ENCODE results near the gene ST8SIA1. TPM values are rescaled to one million over a fixed set of nuclear protein-coding genes. Genes with fewer than 3 reads are reported as not detected.

Gene ST8SIA1
- total RNA-seq, 1 experiment from 2014 or later: not detected

- TF ChIP-seq ATF3 (IDR thresholded peaks at IDR 0.05): no peak
- TF ChIP-seq EGR1 (IDR thresholded peaks at IDR 0.05; ENCODE audit: low read depth): no peak
- TF ChIP-seq JUND (IDR thresholded peaks at IDR 0.05): no peak
- no peak for TF ChIP-seq CEBPB (IDR thresholded peaks at IDR 0.05; ENCODE audit: low read depth)
Observed at GRCh38 chr12:22228022-22228875, 106.3 kb downstream of the ST8SIA1 start (continued).

GRCh38 chr12:22223356-22223755 lies 111.2 kb downstream of the ST8SIA1 start:
- Histone ChIP-seq H3K4me2 (ENCODE audit: low read length) (no peak overlapping the region), H3K4me1 (ENCODE audit: control insufficient read depth in 1 of 2, insufficient read depth in 2 of 2, low read length in 2 of 2) (no peaks in the 10 kb centered on the region), H3K9me2 (ENCODE audit: insufficient read depth) (no peaks in the 10 kb centered on the region), H3K27ac (ENCODE audit: low read depth, low read length) (no peak overlapping the region), H3K9me3 (ENCODE audit: control insufficient read depth in 1 of 2, insufficient read depth in 1 of 2, low read depth in 1 of 2, low read length in 2 of 2) (no peaks in the 10 kb centered on the region), H3K27me3 (ENCODE audit: insufficient read depth, low read length) (no peaks in the 10 kb centered on the region), H3K36me3 (ENCODE audit: control insufficient read depth in 1 of 2, insufficient read depth in 2 of 2, low read length in 2 of 2) (no peaks in the 10 kb centered on the region), H2AFZ (ENCODE audit: low read depth, low read length, poor library complexity, severe bottlenecking) (no peak overlapping the region), H4K20me1 (ENCODE audit: insufficient read depth) (no peaks in the 10 kb centered on the region), H3K79me2 (ENCODE audit: insufficient read depth, low read length) (no peaks in the 10 kb centered on the region), H3K9ac (ENCODE audit: low read length) (no peak overlapping the region), H3K4me3 (replicated peaks in 1 of 2; ENCODE audit: low read depth in 1 of 2, low read length in 2 of 2) (no peak overlapping the region)
- no peak for ATAC-seq
- DNase-seq (ENCODE audit: low read depth, low spot score): no peak
- ChIA-PET CTCF (no interaction called here), RAD21 (ENCODE audit: low non-redundant PET in 1 of 2, low total read pairs in 2 of 2, uncharacterized antibody in 2 of 2, unreplicated experiment in 2 of 2) (no interaction called here), POLR2A (no interaction called here)
- no TSS peak for BruUV-seq (replicated peaks)
- intact Hi-C loops (cut with micrococcal nuclease): no loop called here
- no peak for TF ChIP-seq ATF3 (IDR thresholded peaks at IDR 0.05)
- TF ChIP-seq REST (IDR thresholded peaks at IDR 0.05; ENCODE audit: low read depth): no peak
- no peak for TF ChIP-seq SRF (IDR thresholded peaks at IDR 0.05; ENCODE audit: low read depth)
- TF ChIP-seq ZNF274 (IDR thresholded peaks at IDR 0.05; ENCODE audit: low read depth, low read length): no peak
- no peak for TF ChIP-seq CEBPB (IDR thresholded peaks at IDR 0.05; ENCODE audit: low read depth)
- no peak for TF ChIP-seq TCF7L2 (IDR thresholded peaks at IDR 0.05; ENCODE audit: borderline replicate concordance, extremely low read depth, insufficient read depth, insufficient read length)
- TF ChIP-seq CTCF (IDR thresholded peaks at IDR 0.05 in 2 of 3, conservative IDR thresholded peaks at IDR 0.05 in 1 of 3; ENCODE audit: borderline replicate concordance in 1 of 3, insufficient read depth in 1 of 3, low read depth in 2 of 3, low read length in 2 of 3): no peak
- TF ChIP-seq EZH2 (IDR thresholded peaks at IDR 0.05): no peak
- TF ChIP-seq ZBTB33 (IDR thresholded peaks at IDR 0.05; ENCODE audit: extremely low read depth, insufficient replicate concordance, low read length): no peak
- no peak for TF ChIP-seq MAX (IDR thresholded peaks at IDR 0.05)
- no peak for TF ChIP-seq YY1 (IDR thresholded peaks at IDR 0.05; ENCODE audit: extremely low read depth, insufficient replicate concordance, low read depth, low read length)
- TF ChIP-seq FOSL1 (IDR thresholded peaks at IDR 0.05; ENCODE audit: low read depth): no peak
- no peak for TF ChIP-seq ZFX (IDR thresholded peaks at IDR 0.05)
- no peak for TF ChIP-seq EGR1 (IDR thresholded peaks at IDR 0.05; ENCODE audit: low read depth)
- TF ChIP-seq JUND (IDR thresholded peaks at IDR 0.05): no peak
